Astrocyte (in vitro differentiated cells and primary cell): ENCODE measurements around the gene DAD1. TPM values are rescaled to one million over a fixed set of nuclear protein-coding genes. Genes with fewer than 3 reads are reported as not detected.
A peak's percentile ranks its signal among the peaks of the same experiment; 100 is the strongest.

Experiments
- DNase-seq: peaks from one replicate; pipeline ENCODE4 v3.0.0-alpha.2; 2010; ENCODE audit warnings: low read depth
- FAIRE-seq: peaks from 2 replicates; lab custom pipeline; 2011; peaks lifted over from hg19 to GRCh38; lab: Jason Lieb, UNC
- H2AFZ ChIP-seq: 2 replicates; pipeline ENCODE4 v1.6.0; 2012; ENCODE audit warnings: low read depth, low read length, inconsistent platforms
- H3K27ac ChIP-seq: 2 replicates; pipeline ENCODE4 v1.5.1; 2011; ENCODE audit warnings: low read depth, low read length, inconsistent platforms
- H3K27me3 ChIP-seq: 2 replicates; pipeline ENCODE4 v1.6.0; 2011; ENCODE audit warnings: low read length, inconsistent platforms; ENCODE audit not compliant: insufficient read depth
- H3K36me3 ChIP-seq: 2 replicates; pipeline ENCODE4 v1.5.1; 2011; ENCODE audit warnings: low read length, inconsistent platforms; ENCODE audit not compliant: insufficient read depth
- H3K4me1 ChIP-seq: 2 replicates; pipeline ENCODE4 v1.5.1; 2011; ENCODE audit warnings: low read length, inconsistent platforms; ENCODE audit not compliant: insufficient read depth
- H3K4me2 ChIP-seq: 2 replicates; pipeline ENCODE4 v1.6.0; 2012; ENCODE audit warnings: low read length, inconsistent platforms
- H3K4me3 ChIP-seq: 2 replicates; pipeline ENCODE4 v1.5.1; 2011; ENCODE audit warnings: low read depth, mild to moderate bottlenecking, low read length, inconsistent platforms; ENCODE audit not compliant: insufficient read depth
- H3K79me2 ChIP-seq: 2 replicates; pipeline ENCODE4 v1.6.0; 2012; ENCODE audit warnings: mild to moderate bottlenecking, low read length, inconsistent platforms; ENCODE audit not compliant: insufficient read depth
- H3K9ac ChIP-seq: 2 replicates; pipeline ENCODE4 v1.6.0; 2012; ENCODE audit warnings: mild to moderate bottlenecking, low read length, inconsistent platforms
- H3K9me3 ChIP-seq: 2 replicates; pipeline ENCODE4 v1.5.1; 2012; ENCODE audit warnings: low read depth, mild to moderate bottlenecking, low read length, inconsistent platforms; ENCODE audit not compliant: insufficient read depth
- H4K20me1 ChIP-seq: 2 replicates; pipeline ENCODE4 v1.6.0; 2012; ENCODE audit warnings: low read length, inconsistent platforms; ENCODE audit not compliant: insufficient read depth
- H3K27ac Mint-ChIP-seq: one replicate; pipeline ENCODE4 v1.8.0; 2021; ENCODE audit warnings: mild to moderate bottlenecking, mixed read lengths; ENCODE audit not compliant: unreplicated experiment
- H3K27me3 Mint-ChIP-seq: one replicate; pipeline ENCODE4 v1.8.0; 2021; ENCODE audit warnings: low read depth, mixed read lengths; ENCODE audit not compliant: unreplicated experiment
- H3K36me3 Mint-ChIP-seq: one replicate; pipeline ENCODE4 v1.8.0; 2021; ENCODE audit warnings: low read depth, mixed read lengths; ENCODE audit not compliant: unreplicated experiment
- H3K4me1 Mint-ChIP-seq: one replicate; pipeline ENCODE4 v1.8.0; 2021; ENCODE audit warnings: low read depth, mixed read lengths; ENCODE audit not compliant: unreplicated experiment
- H3K4me3 Mint-ChIP-seq: one replicate; pipeline ENCODE4 v1.8.0; 2021; ENCODE audit warnings: mild to moderate bottlenecking, moderate library complexity, mixed read lengths; ENCODE audit not compliant: unreplicated experiment
- H3K9me3 Mint-ChIP-seq: one replicate; pipeline ENCODE4 v1.8.0; 2021; ENCODE audit warnings: mild to moderate bottlenecking, mixed read lengths; ENCODE audit not compliant: unreplicated experiment
- CTCF ChIP-seq: IDR thresholded peaks from 2 replicates; pipeline ENCODE4 v1.5.1; 2011; ENCODE audit warnings: low read depth, mild to moderate bottlenecking, inconsistent platforms, low read length, moderate library complexity; ENCODE audit not compliant: insufficient read depth
- EZH2 ChIP-seq: IDR thresholded peaks from 2 replicates; pipeline ENCODE4 v1.6.1; 2012; ENCODE audit warnings: mild to moderate bottlenecking, low read length, inconsistent platforms; ENCODE audit not compliant: insufficient read depth
- total RNA-seq: library from RNA; stranded (reverse); gene quantifications from 2 replicates; pipeline ENCODE4 v1.2.1, GENCODE V29; 2021

Gene DAD1
- total RNA-seq, 1 donor from 2014 or later = 302 TPM

GRCh38 chr14:22613736-22614239 is 24.8 kb upstream of the DAD1 start:
- peak overlapping the region; percentile 41 for H3K27ac Mint-ChIP-seq
- peaks cover 19% of the 10 kb centered on the region for H3K4me1 ChIP-seq
- peaks cover 9% of the 10 kb centered on the region for H3K36me3 ChIP-seq
- H3K4me3 Mint-ChIP-seq = no peak overlapping the region
- no peaks in the 10 kb centered on the region for H3K27me3 ChIP-seq
- H3K36me3 Mint-ChIP-seq = peaks cover 23% of the 10 kb centered on the region
- no peak overlapping the region for H3K4me3 ChIP-seq
- H3K27ac ChIP-seq = peak overlapping the region; percentile 89
- H3K9ac ChIP-seq = peak overlapping the region; percentile 55
- TF ChIP-seq EZH2 (no peak), CTCF (no peak)
- no peaks in the 10 kb centered on the region for H4K20me1 ChIP-seq
- DNase-seq = no peak
- peak overlapping the region; percentile 27 for H3K4me2 ChIP-seq
- no peaks in the 10 kb centered on the region for H3K27me3 Mint-ChIP-seq
- peaks cover 3% of the 10 kb centered on the region for H3K9me3 Mint-ChIP-seq
- no peak for FAIRE-seq
- H2AFZ ChIP-seq = no peak overlapping the region
- peaks cover 17% of the 10 kb centered on the region for H3K4me1 Mint-ChIP-seq
- H3K9me3 ChIP-seq = no peaks in the 10 kb centered on the region
- no peaks in the 10 kb centered on the region for H3K79me2 ChIP-seq

GRCh38 chr14:22613106-22613695 is 24.2 kb upstream of the DAD1 start:
- Histone ChIP-seq H3K36me3 (peaks cover 9% of the 10 kb centered on the region), H3K79me2 (no peaks in the 10 kb centered on the region), H2AFZ (no peak overlapping the region), H3K4me2 (peak overlapping the region; percentile 27), H3K9me3 (no peaks in the 10 kb centered on the region), H3K4me1 (peaks cover 19% of the 10 kb centered on the region), H3K9ac (peak overlapping the region; percentile 55), H3K27ac (peak overlapping the region; percentile 89), H3K4me3 (no peak overlapping the region), H4K20me1 (no peaks in the 10 kb centered on the region), H3K27me3 (no peaks in the 10 kb centered on the region)
- peaks cover 23% of the 10 kb centered on the region for H3K36me3 Mint-ChIP-seq
- H3K27ac Mint-ChIP-seq = peak overlapping the region; percentile 41
- no peaks in the 10 kb centered on the region for H3K27me3 Mint-ChIP-seq
- H3K4me3 Mint-ChIP-seq = peak overlapping the region; percentile 11
- peaks cover 3% of the 10 kb centered on the region for H3K9me3 Mint-ChIP-seq
- DNase-seq (no peak), FAIRE-seq (no peak)
- no peak for TF ChIP-seq EZH2
- peak; percentile 31 for TF ChIP-seq CTCF
- H3K4me1 Mint-ChIP-seq = peaks cover 17% of the 10 kb centered on the region

GRCh38 chr14:22610931-22611330 is 21.9 kb upstream of the DAD1 start:
- Histone ChIP-seq H4K20me1 (no peaks in the 10 kb centered on the region), H3K27me3 (no peaks in the 10 kb centered on the region), H3K4me3 (no peak overlapping the region), H3K36me3 (peaks cover 14% of the 10 kb centered on the region), H3K27ac (no peak overlapping the region), H2AFZ (no peak overlapping the region), H3K9me3 (no peaks in the 10 kb centered on the region), H3K9ac (no peak overlapping the region), H3K79me2 (no peaks in the 10 kb centered on the region), H3K4me2 (no peak overlapping the region), H3K4me1 (peaks cover 25% of the 10 kb centered on the region)
- FAIRE-seq (no peak), DNase-seq (no peak)
- no peaks in the 10 kb centered on the region for H3K27me3 Mint-ChIP-seq
- H3K9me3 Mint-ChIP-seq = peaks cover 3% of the 10 kb centered on the region
- TF ChIP-seq CTCF (no peak), EZH2 (no peak)
- H3K36me3 Mint-ChIP-seq = peaks cover 27% of the 10 kb centered on the region
- H3K4me1 Mint-ChIP-seq = peaks cover 32% of the 10 kb centered on the region
- H3K27ac Mint-ChIP-seq = no peak overlapping the region
- no peak overlapping the region for H3K4me3 Mint-ChIP-seq
